Body of pancreas (tissue), 4 donors: Measurements from ENCODE around the gene AGPS.

Source experiments
- POLR2A ChIP-seq, 3 donors: fragments of 450-650 bp; IDR thresholded peaks; one replicate each; pipeline ENCODE4 v1.6.1; 2016; ENCODE audit warnings: antibody characterized with exemption in 3 of 3, mild to moderate bottlenecking in 2 of 3
- TF ChIP-seq, protein P1 (sequence below), 7 experiments: fragments of 450-650 bp in 4 of 7; fragments of 200-600 bp in 3 of 7; sonication (generic) in 3 of 7; IDR thresholded peaks; one replicate each; pipeline ENCODE4 v1.5.1; 2016 to 2019; ENCODE audit warnings: antibody characterized with exemption in 7 of 7

DNA sequence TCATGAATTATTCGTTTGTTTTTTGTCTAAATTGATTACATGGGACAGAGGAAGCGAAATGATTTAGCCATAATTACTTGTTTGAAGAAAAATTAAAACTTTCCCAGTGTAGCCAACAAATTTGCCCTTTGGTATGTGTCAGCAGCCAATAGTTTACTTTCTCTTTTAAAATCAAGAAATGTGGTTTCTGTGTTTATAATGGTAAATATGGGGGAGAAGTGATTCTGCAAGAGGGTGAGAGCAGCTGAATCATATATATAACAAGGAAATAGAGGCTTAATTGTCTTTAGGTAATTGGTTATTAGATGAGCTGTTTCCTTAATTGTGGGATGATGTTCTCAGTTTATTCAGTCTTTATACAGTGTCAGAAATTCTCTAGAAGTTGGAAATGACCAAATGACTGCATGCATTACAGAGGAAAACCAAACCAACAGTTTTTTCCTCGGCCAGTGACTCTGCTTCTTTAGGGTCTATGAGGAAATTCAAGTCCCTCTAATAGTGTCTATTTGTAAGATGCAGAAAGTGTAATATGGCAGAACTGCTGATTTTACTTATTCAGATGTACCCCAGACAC is 132.9 kb downstream of the AGPS start:
- TF ChIP-seq, protein P1, sequence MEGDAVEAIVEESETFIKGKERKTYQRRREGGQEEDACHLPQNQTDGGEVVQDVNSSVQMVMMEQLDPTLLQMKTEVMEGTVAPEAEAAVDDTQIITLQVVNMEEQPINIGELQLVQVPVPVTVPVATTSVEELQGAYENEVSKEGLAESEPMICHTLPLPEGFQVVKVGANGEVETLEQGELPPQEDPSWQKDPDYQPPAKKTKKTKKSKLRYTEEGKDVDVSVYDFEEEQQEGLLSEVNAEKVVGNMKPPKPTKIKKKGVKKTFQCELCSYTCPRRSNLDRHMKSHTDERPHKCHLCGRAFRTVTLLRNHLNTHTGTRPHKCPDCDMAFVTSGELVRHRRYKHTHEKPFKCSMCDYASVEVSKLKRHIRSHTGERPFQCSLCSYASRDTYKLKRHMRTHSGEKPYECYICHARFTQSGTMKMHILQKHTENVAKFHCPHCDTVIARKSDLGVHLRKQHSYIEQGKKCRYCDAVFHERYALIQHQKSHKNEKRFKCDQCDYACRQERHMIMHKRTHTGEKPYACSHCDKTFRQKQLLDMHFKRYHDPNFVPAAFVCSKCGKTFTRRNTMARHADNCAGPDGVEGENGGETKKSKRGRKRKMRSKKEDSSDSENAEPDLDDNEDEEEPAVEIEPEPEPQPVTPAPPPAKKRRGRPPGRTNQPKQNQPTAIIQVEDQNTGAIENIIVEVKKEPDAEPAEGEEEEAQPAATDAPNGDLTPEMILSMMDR (IDR thresholded peaks at IDR 0.05): no peak
- TF ChIP-seq POLR2A (IDR thresholded peaks at IDR 0.05): no peak
